ENCODE measurements around the gene LGALS4. TPM values are rescaled to one million over a fixed set of nuclear protein-coding genes. Genes with fewer than 3 reads are reported as not detected.
"Not testable (repeated sequence)": the region's sequence is repeated elsewhere in the genome, so short reads cannot be mapped to it uniquely, and the experiment has no call there.

The LGALS4 gene, protein sequence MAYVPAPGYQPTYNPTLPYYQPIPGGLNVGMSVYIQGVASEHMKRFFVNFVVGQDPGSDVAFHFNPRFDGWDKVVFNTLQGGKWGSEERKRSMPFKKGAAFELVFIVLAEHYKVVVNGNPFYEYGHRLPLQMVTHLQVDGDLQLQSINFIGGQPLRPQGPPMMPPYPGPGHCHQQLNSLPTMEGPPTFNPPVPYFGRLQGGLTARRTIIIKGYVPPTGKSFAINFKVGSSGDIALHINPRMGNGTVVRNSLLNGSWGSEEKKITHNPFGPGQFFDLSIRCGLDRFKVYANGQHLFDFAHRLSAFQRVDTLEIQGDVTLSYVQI
- 0.11 TPM in 1 of 2 replicates, not detected in the other for total RNA-seq (2014; rRNA removed; shearing (Covaris generic))
- not detected in 2 replicates for polyA plus RNA-seq (2015; cell fraction: cytosol; rRNA removed)
- not detected in 2 replicates for polyA plus RNA-seq (2015; cell fraction: nucleus; rRNA removed)

DNA sequence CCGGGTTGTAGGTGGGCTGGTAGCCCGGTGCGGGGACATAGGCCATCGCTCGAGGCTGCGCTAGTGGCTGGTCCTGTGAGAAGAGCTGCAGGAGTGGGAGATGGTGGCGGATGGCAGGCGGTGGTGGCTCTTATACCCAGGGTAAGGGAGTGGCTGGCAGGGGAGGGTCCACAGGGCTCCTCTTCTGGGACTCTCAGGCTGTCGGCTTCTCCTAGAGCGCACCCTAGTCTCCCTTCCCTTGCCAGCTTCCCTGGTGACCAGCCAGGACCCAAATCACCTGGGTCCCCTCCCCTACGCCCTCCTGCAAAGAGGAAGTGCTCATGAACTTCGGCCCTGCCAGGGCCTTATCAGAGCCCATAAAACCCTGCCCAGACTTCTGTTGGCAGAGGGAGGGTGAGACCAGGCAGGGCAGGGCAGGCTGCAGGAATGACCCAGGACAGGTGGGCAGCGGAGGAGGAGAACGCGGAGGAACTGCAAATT, at the start of gene LGALS4:
TSS of gene LGALS4 (minus strand) at position 105 of the 480 bp plus-strand sequence. CDS start at position 46, 59 bp downstream.
- DNase-seq (ENCODE audit: low read depth), result no peak

GRCh38 chr19:38861368-38861767, 48.6 kb upstream of the LGALS4 start:
- DNase-seq (ENCODE audit: low read depth), result no peak

GRCh38 chr19:38859631-38860204, 47.0 kb upstream of the LGALS4 start:
- not testable (repeated sequence) for DNase-seq (ENCODE audit: low read depth)

- DNase-seq (ENCODE audit: low read depth), result no peak
These were observed 44.1 kb upstream of the LGALS4 start for GRCh38 chr19:38856813-38857212.

GRCh38 chr19:38855751-38856150, 43.0 kb upstream of the LGALS4 start:
- not testable (repeated sequence) for DNase-seq (ENCODE audit: low read depth)

- not testable (repeated sequence) for DNase-seq (ENCODE audit: low read depth)
These were observed 42.2 kb upstream of the LGALS4 start for GRCh38 chr19:38854961-38855360.

GRCh38 chr19:38853214-38853613, 40.5 kb upstream of the LGALS4 start:
- no peak for DNase-seq (ENCODE audit: low read depth)

DNA sequence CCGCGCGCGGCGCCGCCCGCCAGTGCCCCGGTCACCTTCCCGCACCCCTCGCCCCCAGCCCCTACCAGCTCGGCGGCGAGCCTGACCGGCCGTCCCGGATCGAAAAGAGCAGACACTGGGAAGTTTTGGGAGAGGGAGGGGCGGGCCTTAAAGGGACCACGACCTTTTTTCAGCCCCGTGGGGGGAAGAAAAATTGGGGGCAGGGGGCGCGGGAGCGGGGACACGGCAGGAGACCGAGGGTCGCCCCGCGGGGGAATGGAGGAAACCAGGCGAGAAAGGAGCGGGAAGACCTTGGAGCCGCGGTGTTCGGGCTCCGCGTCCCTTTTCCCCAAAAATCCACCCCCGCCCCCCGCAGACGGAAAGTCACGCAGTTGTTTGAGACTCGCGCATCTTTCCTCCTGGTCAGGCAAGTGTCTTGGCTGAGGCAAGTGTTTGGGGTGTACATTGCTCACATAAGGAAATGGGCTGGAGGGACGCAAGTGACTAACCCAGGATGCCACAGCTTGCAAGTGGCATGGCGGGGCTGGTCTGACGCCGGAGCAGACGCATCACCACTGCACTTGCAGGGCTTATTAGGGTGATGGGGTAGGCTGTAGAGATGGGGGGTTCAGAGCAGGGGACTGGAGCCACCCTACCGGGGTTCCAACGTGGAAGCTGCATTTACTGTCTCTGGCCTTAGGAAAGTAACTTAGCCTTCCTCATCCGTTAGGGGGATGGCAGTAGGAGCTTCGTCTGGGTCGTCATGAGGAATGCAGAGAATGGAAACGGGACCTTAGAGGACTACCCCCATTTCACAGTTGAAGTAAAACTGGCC, 39.7 kb upstream of the LGALS4 start:
- peak; percentile 59 for DNase-seq (ENCODE audit: low read depth)

DNA sequence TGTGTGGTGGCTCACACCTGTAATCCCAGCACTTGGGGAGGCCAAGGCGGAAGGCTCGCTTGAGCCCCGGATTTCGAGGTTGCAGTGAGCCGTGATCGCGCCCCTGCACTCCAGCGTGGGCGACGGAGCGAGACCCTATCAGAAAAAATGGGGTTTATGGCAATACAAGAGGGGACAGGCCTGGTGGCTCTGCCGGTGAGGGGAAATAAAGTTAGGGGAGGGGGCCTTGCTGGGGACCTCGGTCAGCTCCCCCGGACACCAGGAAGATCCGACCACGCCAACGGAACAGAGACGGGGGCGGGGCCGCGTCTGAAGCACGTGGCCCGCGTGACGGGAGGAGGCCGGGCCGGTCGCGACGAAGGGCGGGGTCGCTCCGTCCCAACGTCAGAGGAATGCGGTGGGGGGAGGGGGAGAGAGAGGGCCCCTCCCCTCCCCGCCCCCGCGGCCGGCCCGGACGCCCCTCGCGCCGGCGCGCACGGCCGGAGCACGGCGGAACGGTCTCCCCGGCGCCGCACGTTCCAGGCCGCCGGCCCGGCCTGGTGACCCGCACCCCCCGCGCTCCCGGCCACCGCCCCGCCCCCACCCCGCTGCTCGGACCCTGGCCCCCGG, 39.0 kb upstream of the LGALS4 start:
- DNase-seq (ENCODE audit: low read depth), result peak; percentile 80

- no peak for DNase-seq (ENCODE audit: low read depth)
These were observed 38.4 kb upstream of the LGALS4 start for GRCh38 chr19:38850976-38851621.

- DNase-seq (ENCODE audit: low read depth), result no peak
These were observed 37.8 kb upstream of the LGALS4 start for GRCh38 chr19:38850436-38850975.

DNA sequence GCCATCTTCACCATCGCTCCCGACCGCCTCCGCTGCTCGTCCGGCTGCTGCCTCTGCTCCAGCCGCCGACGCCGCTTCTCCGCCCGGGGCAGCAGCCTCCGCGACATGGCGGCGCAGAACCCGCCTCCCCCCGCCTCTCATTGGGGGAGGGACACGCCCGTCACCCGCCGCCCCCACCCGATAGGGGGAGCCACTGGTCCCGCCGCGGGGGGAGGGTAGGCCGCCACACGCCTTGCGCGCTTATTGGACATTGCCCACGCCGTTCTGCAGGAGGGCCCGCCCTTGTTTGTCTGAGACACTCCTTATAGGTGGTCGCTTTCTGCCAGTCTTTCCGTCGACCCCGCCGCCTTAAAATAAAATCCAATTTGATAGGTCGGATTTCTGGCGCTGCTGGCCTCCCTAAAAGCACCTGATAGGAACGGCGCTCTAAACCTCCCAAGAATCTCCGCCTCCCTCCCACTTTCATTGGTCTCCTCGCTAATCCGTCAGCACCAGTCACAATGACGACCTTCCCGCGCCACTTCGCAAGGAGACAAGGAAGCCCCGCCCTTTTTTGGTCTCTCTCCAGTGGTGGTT, 37.2 kb upstream of the LGALS4 start, which contains the start of gene HNRNPL:
TSS of gene HNRNPL (minus strand) at position 127 of the 576 bp plus-strand sequence. CDS start at position 107, 20 bp downstream.
- peak; percentile 100 for DNase-seq (ENCODE audit: low read depth)

DNA sequence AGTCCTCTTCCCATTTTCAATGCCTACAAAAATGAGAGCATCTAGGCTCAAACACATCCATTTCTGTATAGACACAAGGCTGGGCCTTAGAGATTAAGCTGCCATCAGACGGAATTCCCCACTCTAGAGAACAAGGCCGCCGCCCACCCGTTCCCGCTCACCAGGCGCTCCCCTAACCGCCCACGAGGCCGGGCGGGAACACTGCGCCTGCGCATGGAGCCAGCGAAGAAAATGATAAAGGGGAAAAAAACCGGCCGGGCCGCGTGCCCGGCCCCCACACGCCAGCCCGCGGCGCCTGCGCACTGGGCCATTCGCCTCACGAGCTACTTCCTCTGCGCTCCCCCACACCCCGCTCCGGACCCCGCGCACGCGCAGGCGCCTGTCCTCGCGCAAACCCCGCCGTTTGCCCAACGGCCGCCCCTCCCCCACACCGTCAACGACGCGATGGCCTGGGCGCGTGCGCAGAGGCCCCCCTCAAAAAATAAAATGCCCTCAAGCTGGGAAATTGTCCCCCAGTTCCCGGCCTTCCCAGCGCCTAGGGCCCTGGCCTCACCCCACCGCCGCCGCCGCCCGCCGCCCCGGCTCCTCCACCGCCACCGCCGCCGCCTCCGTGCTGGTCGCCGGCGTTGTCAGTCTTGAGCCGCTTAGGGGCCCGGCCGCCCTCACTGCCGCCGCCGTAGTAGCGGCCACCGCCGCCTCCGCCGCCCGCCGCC, 36.6 kb upstream of the LGALS4 start:
- peak; percentile 95 for DNase-seq (ENCODE audit: low read depth)

- DNase-seq (ENCODE audit: low read depth), result no peak
These were observed 35.8 kb upstream of the LGALS4 start for GRCh38 chr19:38848299-38849146.

DNA sequence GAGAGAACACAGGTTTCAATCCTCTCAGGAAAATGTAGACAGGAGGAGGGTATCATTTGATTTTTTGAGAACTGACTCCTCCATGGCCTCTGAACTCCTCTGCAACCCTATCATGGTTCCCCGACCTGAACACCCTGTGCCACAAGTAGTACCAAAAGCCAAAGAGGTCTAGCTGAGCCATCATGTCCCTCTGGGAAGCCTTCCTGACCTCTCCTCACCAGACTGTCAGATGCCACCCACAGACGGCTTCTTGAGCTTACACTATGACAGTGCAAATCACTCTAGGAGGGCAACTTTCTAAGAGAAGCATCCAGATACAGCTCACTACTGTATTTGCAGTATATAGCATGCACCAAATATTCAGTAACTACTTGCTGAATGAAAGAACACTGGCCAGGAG, 33.4 kb upstream of the LGALS4 start:
- DNase-seq (ENCODE audit: low read depth), result no peak

- DNase-seq (ENCODE audit: low read depth), result no peak
These were observed 32.8 kb upstream of the LGALS4 start for GRCh38 chr19:38845374-38846024.

GRCh38 chr19:38844093-38844686, 31.4 kb upstream of the LGALS4 start:
- DNase-seq (ENCODE audit: low read depth), result no peak
